CD4-positive, alpha-beta memory T cell (primary cell): Measurements from ENCODE around the gene ATP10D. TPM values are rescaled to one million over a fixed set of nuclear protein-coding genes. Genes with fewer than 3 reads are reported as not detected.

Experiments
- CTCF ChIA-PET: fragments of 350-600 bp; sonication (Branson Sonifier 250); formaldehyde crosslinking; loops from one replicate; lab custom pipeline; 2021; ENCODE audit warnings: inconsistent platforms; ENCODE audit not compliant: partially characterized antibody; lab: Charles Lee
- POLR2A ChIA-PET: fragments of 350-600 bp; sonication (Branson Sonifier 250); formaldehyde crosslinking; loops from one replicate; lab custom pipeline; 2021; ENCODE audit not compliant: partially characterized antibody; lab: Charles Lee
- DNase-seq, 5 donors: peaks; one replicate each; pipeline versions ENCODE4 v3.0.0 to v3.0.0-alpha.2; 2020 to 2022; ENCODE audit warnings: mixed read lengths in 1 of 5
- H3K27ac ChIP-seq: one replicate; pipeline ENCODE4 v1.7.0; 2013; ENCODE audit warnings: low read depth, low read length
- H3K27me3 ChIP-seq: 2 replicates; pipeline ENCODE4 v1.7.0; 2013; ENCODE audit warnings: mild to moderate bottlenecking, low read length, moderate library complexity; ENCODE audit not compliant: insufficient read depth
- H3K36me3 ChIP-seq: 2 replicates; pipeline ENCODE4 v1.7.0; 2013; ENCODE audit warnings: mild to moderate bottlenecking, low read length, moderate library complexity; ENCODE audit not compliant: insufficient read depth
- H3K4me1 ChIP-seq: 2 replicates; pipeline ENCODE4 v1.7.0; 2013; ENCODE audit warnings: mild to moderate bottlenecking, low read length, moderate library complexity; ENCODE audit not compliant: insufficient read depth
- H3K4me3 ChIP-seq, 2 donors: one replicate each; pipeline ENCODE4 v1.7.0; 2013; ENCODE audit warnings: low read length in 2 of 2, mild to moderate bottlenecking in 1 of 2
- H3K9me3 ChIP-seq, 2 donors: one replicate each; pipeline ENCODE4 v1.7.0; 2013; ENCODE audit warnings: low read length in 2 of 2, control low read depth in 1 of 2; ENCODE audit not compliant: control insufficient read depth in 1 of 2
- H3K27ac Mint-ChIP-seq, 7 donors: one replicate each; pipeline ENCODE4 v1.8.0; 2020 to 2021; ENCODE audit warnings: mixed read lengths in 7 of 7, mild to moderate bottlenecking in 6 of 7, inconsistent platforms in 3 of 7, moderate library complexity in 3 of 7
- H3K27me3 Mint-ChIP-seq, 2 donors: one replicate each; pipeline ENCODE4 v1.8.0; 2020 to 2021; ENCODE audit warnings: mixed read lengths in 2 of 2
- H3K36me3 Mint-ChIP-seq, 2 donors: one replicate each; pipeline ENCODE4 v1.8.0; 2020 to 2021; ENCODE audit warnings: mixed read lengths in 2 of 2, inconsistent platforms in 1 of 2, mild to moderate bottlenecking in 1 of 2
- H3K4me1 Mint-ChIP-seq, 4 donors: one replicate each; pipeline ENCODE4 v1.8.0; 2020 to 2021; ENCODE audit warnings: mixed read lengths in 4 of 4, mild to moderate bottlenecking in 1 of 4
- H3K4me3 Mint-ChIP-seq, 8 donors: one replicate each; pipeline ENCODE4 v1.8.0; 2020 to 2021; ENCODE audit warnings: mixed read lengths in 8 of 8, mild to moderate bottlenecking in 7 of 8, moderate library complexity in 6 of 8, inconsistent platforms in 3 of 8
- H3K9me3 Mint-ChIP-seq, 8 donors: one replicate each; pipeline ENCODE4 v1.8.0; 2020 to 2021; ENCODE audit warnings: mixed read lengths in 8 of 8, mild to moderate bottlenecking in 5 of 8, inconsistent platforms in 3 of 8, moderate library complexity in 1 of 8
- intact Hi-C: fragments of 100-400 bp; cut with micrococcal nuclease; formaldehyde crosslinking; loops from one replicate; pipeline ENCODE4 v1.15.1; 2023
- polyA plus RNA-seq, 2 donors: library from polyadenylated mRNA; unstranded; fragments of 300-500 nt; fragmentation: Illumina TruSeq; gene quantifications; one replicate each; pipeline ENCODE4 v1.2.3, GENCODE V29; 2021
- total RNA-seq, 2 experiments: library from RNA; stranded (reverse); gene quantifications; one replicate each; pipeline ENCODE4 v1.2.3, GENCODE V29; 2021

ATP10D gene
- total and polyA plus RNA-seq, 4 experiments from 2014 or later: 2.0 to 4.2 (median 2.9) TPM

DNA sequence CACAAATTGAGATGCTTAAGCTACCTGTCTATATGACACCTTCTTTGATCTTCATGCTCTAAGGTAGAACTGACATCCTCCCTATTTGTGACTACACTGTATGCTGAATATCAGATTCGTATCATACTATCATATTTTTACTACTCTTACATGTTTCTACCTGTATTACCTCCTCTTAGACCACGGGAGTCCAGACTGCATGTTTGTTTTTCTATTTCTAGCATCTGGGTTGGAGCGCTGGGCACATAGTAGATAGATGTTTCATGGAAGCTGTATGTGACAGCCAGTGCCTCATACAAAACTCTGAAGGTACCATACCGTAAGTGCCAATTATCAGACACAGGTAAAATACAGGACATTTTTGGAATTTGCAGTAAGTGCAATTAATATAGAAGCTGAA is 47.6 kb downstream of the ATP10D start:
- intact Hi-C loops: loop anchor here (5.0 kb wide), 1 partner anchor 45 kb away; the partner anchor contains the start of gene ATP10D
- no peaks in the 10 kb centered on the region for H3K36me3 ChIP-seq
- no peaks in the 10 kb centered on the region for H3K9me3 ChIP-seq
- DNase-seq: no peak
- peaks cover 0 to 19% (median 5%) of the 10 kb centered on the region in 8 donors for H3K9me3 Mint-ChIP-seq
- H3K4me1 ChIP-seq: peaks cover 40% of the 10 kb centered on the region
- peak overlapping the region in 6 of 7 donors; percentile 1 to 84 (median 68) for H3K27ac Mint-ChIP-seq
- H3K4me3 ChIP-seq: no peak overlapping the region
- ChIA-PET POLR2A (interaction anchor here (1.6 to 1.8 kb wide), 3 partner anchors 48 to 305 kb away, joined by 3 to 12 read pairs (median 4); partner anchors contain the start of genes ATP10D, COMMD8 and CORIN), CTCF (interaction anchor here (0.9 to 1.8 kb wide), 3 partner anchors 10 to 151 kb away, joined by 3 to 4 read pairs (median 3); no protein-coding TSS in a partner anchor)
- no peaks in the 10 kb centered on the region for H3K27me3 ChIP-seq
- H3K27ac ChIP-seq: no peak overlapping the region
- H3K4me3 Mint-ChIP-seq: peak overlapping the region in 7 of 8 donors; percentile 18 to 82 (median 69)
- H3K4me1 Mint-ChIP-seq: peaks cover 35 to 47% (median 43%) of the 10 kb centered on the region in 4 donors
- no peaks in the 10 kb centered on the region for H3K27me3 Mint-ChIP-seq
- peaks cover 3 to 17% of the 10 kb centered on the region in 2 donors for H3K36me3 Mint-ChIP-seq

DNA sequence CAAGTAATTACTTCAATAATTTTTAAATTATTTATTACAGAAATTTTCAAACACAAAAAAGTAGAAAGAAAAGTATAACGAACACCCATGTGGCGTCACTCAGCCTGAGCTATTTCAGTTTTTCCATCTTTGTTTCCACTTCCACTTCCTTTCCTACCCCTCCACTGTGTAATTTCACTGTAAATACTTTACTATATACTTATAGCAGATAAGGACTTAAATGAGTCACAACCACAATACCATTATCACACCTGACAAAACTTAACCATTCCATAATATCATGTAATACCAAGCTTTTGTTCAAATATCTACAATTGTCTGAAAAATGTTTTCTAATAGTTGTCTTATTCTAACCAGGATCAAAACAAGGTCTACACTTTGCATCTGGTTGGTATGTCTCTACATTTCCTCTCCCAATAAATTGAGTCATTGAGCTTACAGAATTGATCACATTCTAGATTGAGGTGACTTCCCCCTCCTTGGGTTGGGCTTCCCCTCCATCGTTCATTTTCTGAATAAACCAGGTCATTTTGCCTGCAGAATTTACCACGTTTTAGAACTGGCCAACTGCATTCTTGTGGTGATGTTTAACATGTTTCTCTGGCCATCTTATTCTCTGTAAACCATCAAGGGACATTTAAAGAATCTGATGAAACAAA is 48.7 kb downstream of the ATP10D start:
- Mint-ChIP-seq H3K4me1 (peaks cover 34 to 47% (median 42%) of the 10 kb centered on the region in 4 donors), H3K27me3 (no peaks in the 10 kb centered on the region), H3K27ac (peak overlapping the region in 3 of 7 donors; percentile 26 to 60 (median 59)), H3K4me3 (peak overlapping the region in 5 of 8 donors; percentile 28 to 75 (median 47)), H3K36me3 (peaks cover 3 to 13% of the 10 kb centered on the region in 2 donors), H3K9me3 (peaks cover 0 to 16% (median 4%) of the 10 kb centered on the region in 8 donors)
- CTCF ChIA-PET: no interaction called here
- Histone ChIP-seq H3K36me3 (no peaks in the 10 kb centered on the region), H3K4me3 (no peak overlapping the region), H3K4me1 (peaks cover 40% of the 10 kb centered on the region), H3K27me3 (no peaks in the 10 kb centered on the region), H3K27ac (no peak overlapping the region), H3K9me3 (no peaks in the 10 kb centered on the region)
- intact Hi-C loops: loop anchor here (5.0 kb wide), 1 partner anchor 47 kb away; the partner anchor contains the start of gene ATP10D
- no peak for DNase-seq
- POLR2A ChIA-PET: interaction anchor here (0.6 kb wide), 1 partner anchor 379 kb away, joined by 3 read pairs; no protein-coding TSS in a partner anchor

GRCh38 chr4:47534772-47535171 is 49.7 kb downstream of the ATP10D start:
- no peak overlapping the region for H3K27ac Mint-ChIP-seq
- intact Hi-C loops: loop anchor here (5.0 kb wide), 1 partner anchor 47 kb away; the partner anchor contains the start of gene ATP10D
- H3K9me3 ChIP-seq: no peaks in the 10 kb centered on the region
- H3K27me3 ChIP-seq: no peaks in the 10 kb centered on the region
- POLR2A ChIA-PET: no interaction called here
- H3K4me3 Mint-ChIP-seq: no peak overlapping the region
- no peaks in the 10 kb centered on the region for H3K36me3 ChIP-seq
- H3K9me3 Mint-ChIP-seq: peaks cover 0 to 8% (median under 1%) of the 10 kb centered on the region in 8 donors
- H3K27ac ChIP-seq: no peak overlapping the region
- peaks cover 3 to 11% of the 10 kb centered on the region in 2 donors for H3K36me3 Mint-ChIP-seq
- CTCF ChIA-PET: no interaction called here
- peaks cover 40% of the 10 kb centered on the region for H3K4me1 ChIP-seq
- H3K4me1 Mint-ChIP-seq: peaks cover 33 to 47% (median 42%) of the 10 kb centered on the region in 4 donors
- no peak overlapping the region for H3K4me3 ChIP-seq
- DNase-seq: no peak
- H3K27me3 Mint-ChIP-seq: no peaks in the 10 kb centered on the region

- no peaks in the 10 kb centered on the region for H3K27me3 ChIP-seq
- Mint-ChIP-seq H3K27me3 (no peaks in the 10 kb centered on the region), H3K4me3 (no peak overlapping the region), H3K27ac (peak overlapping the region in 1 of 7 donors; percentile 24), H3K9me3 (peaks cover 0 to 4% (median 0%) of the 10 kb centered on the region in 8 donors), H3K4me1 (peaks cover 33 to 42% (median 38%) of the 10 kb centered on the region in 4 donors), H3K36me3 (peaks cover 3 to 11% of the 10 kb centered on the region in 2 donors)
- ChIA-PET POLR2A (no interaction called here), CTCF (interaction anchor here (1.5 kb wide), 1 partner anchor 28 kb away, joined by 3 read pairs; no protein-coding TSS in a partner anchor)
- no peaks in the 10 kb centered on the region for H3K9me3 ChIP-seq
- intact Hi-C loops: no loop called here
- no peak overlapping the region for H3K27ac ChIP-seq
- H3K36me3 ChIP-seq: no peaks in the 10 kb centered on the region
- H3K4me1 ChIP-seq: peaks cover 37% of the 10 kb centered on the region
- no peak for DNase-seq
- H3K4me3 ChIP-seq: no peak overlapping the region
Observed at GRCh38 chr4:47535567-47536147, 50.6 kb downstream of the ATP10D start.

DNA sequence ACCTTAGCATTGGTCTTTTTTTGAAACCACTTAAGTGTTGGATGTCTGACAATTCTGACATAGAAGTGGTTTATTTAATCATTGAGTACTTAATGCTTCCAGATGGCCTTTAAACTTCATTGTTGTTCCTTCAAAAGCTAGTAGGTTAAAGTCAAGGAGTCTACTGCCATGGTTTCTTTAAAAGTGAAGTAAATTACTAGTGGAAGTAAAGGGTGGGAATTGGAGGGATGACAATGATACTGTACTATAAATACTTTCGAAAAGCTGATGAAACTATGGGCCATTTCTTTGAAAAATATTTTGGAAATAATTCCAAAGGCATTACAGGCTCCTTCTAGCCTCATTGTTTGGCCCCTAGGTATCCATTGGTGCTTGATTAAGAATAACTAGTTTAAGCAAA is 51.9 kb downstream of the ATP10D start:
- no peaks in the 10 kb centered on the region for H3K27me3 ChIP-seq
- H3K9me3 ChIP-seq: no peaks in the 10 kb centered on the region
- H3K36me3 ChIP-seq: no peaks in the 10 kb centered on the region
- ChIA-PET POLR2A (no interaction called here), CTCF (interaction anchor here (1.5 kb wide), 1 partner anchor 27 kb away, joined by 3 read pairs; no protein-coding TSS in a partner anchor)
- peaks cover 20 to 31% (median 25%) of the 10 kb centered on the region in 4 donors for H3K4me1 Mint-ChIP-seq
- peaks cover 0 to 4% (median 0%) of the 10 kb centered on the region in 8 donors for H3K9me3 Mint-ChIP-seq
- no peak overlapping the region for H3K27ac ChIP-seq
- H3K4me1 ChIP-seq: peaks cover 24% of the 10 kb centered on the region
- intact Hi-C loops: no loop called here
- H3K27ac Mint-ChIP-seq: no peak overlapping the region
- no peaks in the 10 kb centered on the region for H3K27me3 Mint-ChIP-seq
- no peak overlapping the region for H3K4me3 ChIP-seq
- H3K36me3 Mint-ChIP-seq: peaks cover 3 to 17% of the 10 kb centered on the region in 2 donors
- H3K4me3 Mint-ChIP-seq: no peak overlapping the region
- no peak for DNase-seq

GRCh38 chr4:47538111-47538824 is 53.2 kb downstream of the ATP10D start:
- DNase-seq: no peak
- peaks cover 7 to 19% (median 12%) of the 10 kb centered on the region in 4 donors for H3K4me1 Mint-ChIP-seq
- Histone ChIP-seq H3K9me3 (no peaks in the 10 kb centered on the region), H3K4me3 (no peak overlapping the region), H3K4me1 (peaks cover 11% of the 10 kb centered on the region), H3K27me3 (no peaks in the 10 kb centered on the region), H3K36me3 (no peaks in the 10 kb centered on the region), H3K27ac (no peak overlapping the region)
- H3K9me3 Mint-ChIP-seq: peaks cover 0 to 4% (median 0%) of the 10 kb centered on the region in 8 donors
- no peak overlapping the region for H3K27ac Mint-ChIP-seq
- CTCF ChIA-PET: interaction anchor here (1.0 to 1.6 kb wide), 2 partner anchors 25 to 30 kb away, joined by 3 read pairs; no protein-coding TSS in a partner anchor
- intact Hi-C loops: no loop called here
- POLR2A ChIA-PET: no interaction called here
- H3K36me3 Mint-ChIP-seq: peaks cover 1 to 17% of the 10 kb centered on the region in 2 donors
- H3K4me3 Mint-ChIP-seq: no peak overlapping the region
- H3K27me3 Mint-ChIP-seq: no peaks in the 10 kb centered on the region
